HepG2 (cell line): Measurements from ENCODE around the gene SLC24A4. TPM values are rescaled to one million over a fixed set of nuclear protein-coding genes. Genes with fewer than 3 reads are reported as not detected.

Experiments used
- HDAC2 ChIP-seq: sonication (generic); formaldehyde crosslinking; IDR thresholded peaks from 2 replicates; pipeline ENCODE4 v1.4.0; 2020; ENCODE audit warnings: missing genetic modification reagents
- ZNF749 ChIP-seq: sonication (generic); formaldehyde crosslinking; IDR thresholded peaks from 2 replicates; pipeline ENCODE4 v1.8.0; 2022; ENCODE audit warnings: mild to moderate bottlenecking, missing genetic modification reagents, moderate library complexity, borderline replicate concordance
- polyA plus RNA-seq, 8 experiments: library from polyadenylated mRNA; depleted of rRNA in 3 of 8; stranded (reverse) in 7 of 8; unstranded in 1 of 8; fragments of >200 nt; fragmentation: Illumina TruSeq in 4 of 8; extraction: Trizol in 4 of 8; gene quantifications; 2 replicates each; pipeline versions ENCODE4 v1.2.1 to v1.2.3, GENCODE V29; 2011 to 2016; ENCODE audit warnings: low read depth in 4 of 8, missing spikeins in 1 of 8, mixed read lengths in 1 of 8; ENCODE audit not compliant: insufficient read depth in 1 of 8
- total RNA-seq, 5 experiments: library from RNA; depleted of rRNA; stranded (reverse); fragments of >200 nt; fragmentation: Illumina TruSeq; extraction: Trizol; gene quantifications; 2 replicates each; pipeline ENCODE4 v1.2.3, GENCODE V29; 2016; ENCODE audit warnings: low read depth in 1 of 5

Gene SLC24A4
- total and polyA plus RNA-seq, 2 of the 13 experiments (the other 11 are each of a cell fraction or from before 2014, with no cell fraction given) = not detected

DNA sequence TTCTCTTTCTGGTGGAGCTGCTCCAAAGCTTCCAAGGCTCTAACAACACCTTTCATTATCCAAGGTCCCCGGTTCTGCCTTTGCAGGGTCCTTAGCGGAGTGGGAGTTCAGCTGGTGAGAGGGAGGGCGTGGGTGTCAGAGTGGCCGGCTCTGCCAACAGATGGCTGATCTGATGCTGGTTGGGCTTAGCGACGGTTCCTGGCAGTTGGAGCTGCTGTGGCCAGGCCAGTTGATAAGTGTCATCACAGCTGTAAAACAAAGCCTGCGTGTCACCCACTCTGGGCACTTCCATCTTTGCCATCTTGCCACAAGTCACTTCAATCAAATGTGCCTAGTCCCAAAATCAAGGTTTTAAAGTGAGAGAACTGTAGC, 226.9 kb downstream of the SLC24A4 start (continued):
- TF ChIP-seq ZNF749 = no peak
- no peak for TF ChIP-seq HDAC2 (CRISPR knock-in tag)

Other genes with a start within 250 kb of the SLC24A4 start
- gene ATXN3, start 216.6 kb upstream of the SLC24A4 start, total RNA-seq (2016; rRNA removed; fragmentation: Illumina TruSeq; extraction: Trizol) = 17.3 and 30.2 TPM in 2 replicates
- 12.1 and 14.9 TPM in 2 replicates for gene ATXN3, start 216.6 kb upstream of the SLC24A4 start, polyA plus RNA-seq (2011; rRNA removed)
- 281 and 308 TPM in 2 replicates for gene NDUFB1, start 201.5 kb upstream of the SLC24A4 start, total RNA-seq (2016; rRNA removed; fragmentation: Illumina TruSeq; extraction: Trizol)
- gene NDUFB1, start 201.5 kb upstream of the SLC24A4 start, polyA plus RNA-seq (2011; rRNA removed) = 161 and 181 TPM in 2 replicates
- 67.9 and 126 TPM in 2 replicates for gene CPSF2, start 201.2 kb upstream of the SLC24A4 start, total RNA-seq (2016; rRNA removed; fragmentation: Illumina TruSeq; extraction: Trizol)
- 10.7 and 14.3 TPM in 2 replicates for gene CPSF2, start 201.2 kb upstream of the SLC24A4 start, polyA plus RNA-seq (2011; rRNA removed)
- 2.3 and 2.9 TPM in 2 replicates for gene RIN3, start 190.6 kb downstream of the SLC24A4 start, total RNA-seq (2016; rRNA removed; fragmentation: Illumina TruSeq; extraction: Trizol)
- 3.5 and 3.6 TPM in 2 replicates for gene RIN3, start 190.6 kb downstream of the SLC24A4 start, polyA plus RNA-seq (2011; rRNA removed)